IPS-NIHi7 (cell line): ENCODE data around the gene LTBP2.

Experiments
- DNase-seq: peaks from one replicate; pipeline ENCODE4 v3.0.0; 2012; ENCODE audit warnings: mixed read lengths; ENCODE audit errors: extremely low spot score

LTBP2 gene

GRCh38 chr14:74571901-74572725 lies 39.9 kb downstream of the LTBP2 start:
- no peak for DNase-seq

DNA sequence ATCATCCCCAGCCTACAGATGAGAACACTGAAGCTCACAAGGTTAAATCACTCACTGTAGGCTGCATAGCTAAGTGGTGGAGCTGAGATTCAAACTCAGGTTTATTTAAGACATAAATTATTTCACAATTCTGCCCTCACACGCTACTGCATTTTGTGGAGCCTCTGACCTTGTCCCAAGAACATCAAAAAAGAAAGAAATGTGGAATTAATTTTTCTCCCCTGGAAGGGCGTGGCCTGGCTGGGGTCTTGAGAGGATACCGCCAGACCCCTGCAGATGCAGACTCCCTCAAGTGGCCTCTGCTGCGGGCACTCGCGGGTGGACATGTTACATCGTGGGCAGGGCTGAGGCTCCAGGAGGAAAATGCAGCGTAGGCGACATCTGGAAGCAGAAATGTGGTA lies 40.6 kb downstream of the LTBP2 start:
- no peak for DNase-seq

GRCh38 chr14:74570696-74571095 lies 41.3 kb downstream of the LTBP2 start:
- no peak for DNase-seq

- DNase-seq: no peak
Observed at GRCh38 chr14:74569806-74570591, 42.0 kb downstream of the LTBP2 start.

GRCh38 chr14:74569387-74569786 lies 42.6 kb downstream of the LTBP2 start:
- DNase-seq: no peak

DNA sequence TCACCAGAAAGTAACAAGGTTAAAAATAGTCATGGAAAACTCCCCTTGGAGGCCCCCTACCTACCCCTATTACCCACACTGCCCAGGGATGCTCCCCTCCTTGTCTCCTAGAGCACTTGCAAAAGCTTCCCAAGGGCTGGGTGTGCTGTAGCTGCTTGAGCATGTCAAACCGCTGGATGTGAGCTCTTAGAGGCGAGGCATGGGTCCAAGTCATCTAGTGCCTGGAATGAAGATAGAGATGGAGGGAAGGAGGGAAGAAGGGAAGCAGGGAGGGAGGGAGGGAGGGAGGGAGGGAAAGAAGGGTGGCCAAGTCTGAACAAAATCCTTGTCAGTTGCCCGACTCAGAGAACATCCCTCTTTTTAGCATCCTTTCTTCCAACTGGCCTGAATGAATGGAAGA lies 43.1 kb downstream of the LTBP2 start:
- DNase-seq: no peak

DNA sequence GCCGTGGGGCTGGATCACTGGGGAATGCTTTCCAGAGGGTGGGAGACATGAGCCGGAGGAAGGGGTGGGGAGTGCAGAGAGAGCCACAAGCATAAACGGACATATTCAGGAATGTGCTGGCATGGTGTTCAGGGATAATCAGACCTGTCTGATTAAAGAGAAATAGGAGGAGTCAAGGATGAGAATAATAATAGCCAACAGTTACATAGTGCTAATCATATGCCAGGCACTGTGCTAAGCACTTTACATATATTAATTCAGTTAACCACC lies 43.7 kb downstream of the LTBP2 start:
- DNase-seq: no peak

GRCh38 chr14:74567646-74568379 lies 44.2 kb downstream of the LTBP2 start:
- DNase-seq: no peak

DNA sequence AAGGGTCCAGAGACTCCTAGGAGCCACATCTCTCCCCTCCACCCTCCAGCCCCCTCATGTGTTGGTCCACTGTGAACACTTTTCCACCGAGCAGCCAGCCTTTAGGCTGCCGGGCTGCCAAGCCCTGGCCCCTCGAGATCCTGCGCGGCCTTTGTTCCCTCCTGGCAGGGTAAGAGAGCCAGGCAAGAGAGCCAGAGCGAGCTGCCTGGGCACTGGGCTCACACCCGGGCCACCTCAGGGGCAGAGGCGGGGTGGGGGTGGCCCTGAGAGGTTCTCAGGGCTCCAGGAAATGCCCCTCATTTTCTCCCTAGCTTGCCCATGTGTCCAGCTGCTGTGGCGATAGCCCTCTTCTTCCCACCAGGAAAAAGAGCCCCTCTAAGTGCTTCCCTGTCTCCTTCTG lies 44.8 kb downstream of the LTBP2 start:
- no peak for DNase-seq

- no peak for DNase-seq
Observed at GRCh38 chr14:74566174-74567141, 45.6 kb downstream of the LTBP2 start.

DNA sequence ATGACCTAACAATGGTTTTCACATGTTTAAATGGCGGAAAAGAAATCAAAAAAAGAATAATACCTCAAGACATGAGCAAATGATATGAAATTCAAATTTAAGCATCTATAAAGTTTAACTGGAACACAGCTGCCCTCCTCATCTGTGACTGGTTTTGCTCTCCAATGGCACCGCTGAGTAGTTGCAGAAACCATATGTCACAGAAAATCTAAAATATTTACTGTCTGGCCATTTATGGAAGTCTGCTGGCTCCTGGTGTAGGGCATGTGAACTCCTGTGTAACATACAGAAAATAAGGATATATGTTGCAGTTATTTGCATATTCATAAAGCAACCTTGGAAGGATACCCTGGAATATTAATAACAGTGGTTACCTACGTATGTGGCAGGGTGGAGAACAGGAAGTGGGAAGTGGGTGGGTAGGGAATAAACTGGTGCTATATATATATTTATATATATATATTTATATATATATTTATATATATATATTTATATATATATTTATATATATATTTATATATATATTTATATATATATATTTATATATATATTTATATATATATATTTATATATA lies 48.4 kb downstream of the LTBP2 start:
- DNase-seq: no peak

GRCh38 chr14:74563233-74563585 lies 48.8 kb downstream of the LTBP2 start:
- DNase-seq: no peak

GRCh38 chr14:74562515-74563232 lies 49.4 kb downstream of the LTBP2 start:
- peak; percentile 64 for DNase-seq

DNA sequence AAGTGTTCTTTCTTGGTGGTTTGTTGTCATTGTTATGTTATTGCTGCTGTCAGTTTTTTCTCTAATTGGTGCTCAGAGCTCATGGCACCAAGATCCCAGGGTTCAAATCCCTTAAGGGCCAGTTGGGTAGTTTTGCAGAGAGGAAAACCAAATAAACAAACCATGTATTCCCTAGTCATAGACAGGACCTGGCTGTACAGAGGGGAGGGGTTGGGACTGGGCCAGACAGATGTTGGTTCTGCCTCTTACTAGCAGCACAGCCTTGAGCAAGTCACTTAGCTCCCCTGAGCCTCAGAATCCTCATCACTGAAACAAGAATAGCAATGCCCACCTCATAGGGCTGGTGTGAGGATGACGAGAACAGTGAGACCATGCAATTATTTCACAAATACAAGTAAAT lies 53.4 kb downstream of the LTBP2 start:
- no peak for DNase-seq

GRCh38 chr14:74557691-74558090 lies 54.3 kb downstream of the LTBP2 start:
- DNase-seq: no peak

DNA sequence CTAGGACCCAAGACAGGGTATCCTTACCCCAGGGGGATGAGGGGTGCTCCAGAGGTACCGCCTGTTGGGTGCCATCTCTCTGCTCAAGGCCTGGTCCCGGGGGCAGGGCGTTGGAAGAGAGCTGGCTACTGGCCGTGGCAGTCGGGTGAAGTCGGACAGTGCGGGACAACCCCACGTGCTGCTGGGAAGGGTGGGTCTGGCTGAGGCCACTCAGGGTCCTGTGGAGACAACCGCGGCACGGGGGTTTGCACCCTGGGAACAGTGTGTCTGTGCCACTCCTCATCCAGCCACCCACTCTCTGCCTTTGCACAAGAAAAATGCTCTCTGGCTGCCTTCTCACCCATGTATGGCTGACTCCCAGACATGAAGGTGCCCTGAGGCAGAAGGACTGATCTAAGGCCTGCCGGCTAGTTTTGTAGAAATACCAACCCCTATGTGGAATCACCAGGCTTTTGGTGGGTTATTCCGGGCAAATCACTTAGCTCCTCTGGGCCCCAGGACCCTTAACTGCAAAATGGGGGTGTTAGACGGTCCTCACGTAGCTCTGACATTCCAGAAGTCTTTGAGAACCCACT lies 56.5 kb downstream of the LTBP2 start:
- DNase-seq: no peak

GRCh38 chr14:74554742-74555362 lies 57.2 kb downstream of the LTBP2 start:
- DNase-seq: no peak

DNA sequence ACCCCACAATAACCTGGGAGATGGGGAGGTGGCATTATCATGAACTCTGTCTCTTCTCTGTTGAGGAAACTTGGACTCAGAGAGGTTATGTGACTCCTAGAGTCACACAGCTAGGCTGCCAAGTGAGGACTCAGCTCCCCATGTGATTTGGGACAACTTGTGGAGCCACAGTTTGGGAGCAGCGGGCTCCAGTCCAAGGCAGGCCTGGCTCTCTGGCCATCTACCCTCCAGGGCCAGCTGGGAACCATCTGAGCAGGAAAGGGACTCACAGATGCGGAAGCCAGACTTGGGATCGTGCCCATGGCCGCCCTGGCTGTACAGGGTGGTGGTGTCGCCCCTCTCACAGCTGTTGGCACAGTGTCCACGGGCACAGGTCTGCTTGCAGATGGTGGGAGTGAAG lies 59.4 kb downstream of the LTBP2 start:
- DNase-seq: no peak

GRCh38 chr14:74551431-74552371 lies 60.3 kb downstream of the LTBP2 start:
- DNase-seq: peak; percentile 35
